ENCODE measurements around the gene PTTG1IP.

Gene PTTG1IP

DNA sequence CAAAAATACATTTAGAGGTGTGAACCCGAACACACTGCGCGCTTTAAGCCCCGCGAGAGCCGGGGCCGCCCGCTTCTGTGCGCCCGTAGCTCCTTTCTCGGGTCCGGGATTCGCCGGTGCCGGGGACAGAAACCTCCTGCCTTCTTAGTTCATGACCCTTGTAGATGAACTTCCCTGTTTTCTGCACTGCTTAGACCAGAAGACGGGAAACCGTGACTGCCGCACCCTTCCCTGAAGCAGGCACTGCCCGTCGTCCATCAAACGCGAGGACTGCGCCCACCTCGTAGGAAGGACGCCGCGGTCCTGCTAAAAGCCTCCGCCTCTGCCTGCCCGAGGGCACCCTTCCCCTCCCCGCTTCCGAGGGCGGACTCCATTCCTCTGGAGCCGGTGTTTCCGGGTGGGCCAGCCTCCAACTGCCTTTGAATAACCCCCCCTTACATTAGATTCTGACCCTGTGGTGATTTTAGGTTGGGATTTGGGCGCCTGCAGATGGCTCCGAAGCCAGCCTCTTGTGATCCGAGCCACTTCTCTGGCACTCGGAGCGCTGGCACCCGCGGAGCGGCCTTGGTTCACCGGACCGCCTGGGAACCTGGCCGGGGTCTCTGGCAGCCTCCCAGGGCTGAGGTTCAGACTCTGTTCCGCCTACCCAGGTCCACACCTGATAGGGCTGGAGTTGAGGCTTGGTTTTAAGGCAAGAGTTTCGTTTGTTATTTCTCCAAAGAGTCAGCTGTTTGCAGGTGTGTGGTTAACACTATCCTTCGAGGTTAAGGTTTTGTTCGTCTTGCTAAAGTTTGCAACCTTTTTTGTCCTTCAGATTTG, 1.2 kb upstream of the PTTG1IP start:
- TF ChIP-seq, protein P1, sequence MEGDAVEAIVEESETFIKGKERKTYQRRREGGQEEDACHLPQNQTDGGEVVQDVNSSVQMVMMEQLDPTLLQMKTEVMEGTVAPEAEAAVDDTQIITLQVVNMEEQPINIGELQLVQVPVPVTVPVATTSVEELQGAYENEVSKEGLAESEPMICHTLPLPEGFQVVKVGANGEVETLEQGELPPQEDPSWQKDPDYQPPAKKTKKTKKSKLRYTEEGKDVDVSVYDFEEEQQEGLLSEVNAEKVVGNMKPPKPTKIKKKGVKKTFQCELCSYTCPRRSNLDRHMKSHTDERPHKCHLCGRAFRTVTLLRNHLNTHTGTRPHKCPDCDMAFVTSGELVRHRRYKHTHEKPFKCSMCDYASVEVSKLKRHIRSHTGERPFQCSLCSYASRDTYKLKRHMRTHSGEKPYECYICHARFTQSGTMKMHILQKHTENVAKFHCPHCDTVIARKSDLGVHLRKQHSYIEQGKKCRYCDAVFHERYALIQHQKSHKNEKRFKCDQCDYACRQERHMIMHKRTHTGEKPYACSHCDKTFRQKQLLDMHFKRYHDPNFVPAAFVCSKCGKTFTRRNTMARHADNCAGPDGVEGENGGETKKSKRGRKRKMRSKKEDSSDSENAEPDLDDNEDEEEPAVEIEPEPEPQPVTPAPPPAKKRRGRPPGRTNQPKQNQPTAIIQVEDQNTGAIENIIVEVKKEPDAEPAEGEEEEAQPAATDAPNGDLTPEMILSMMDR (IDR thresholded peaks at IDR 0.05; ENCODE audit: extremely low read depth, missing control alignments) = no peak
- DNase-seq (ENCODE audit: low spot score) = no peak

GRCh38 chr21:44874240-44874496, 678 bp upstream of the PTTG1IP start:
- no peak for DNase-seq (ENCODE audit: low spot score)
- TF ChIP-seq, protein P1 (IDR thresholded peaks at IDR 0.05; ENCODE audit: extremely low read depth, missing control alignments) = no peak

- peak; percentile 51 for DNase-seq (ENCODE audit: low spot score)
- TF ChIP-seq, protein P1 (IDR thresholded peaks at IDR 0.05; ENCODE audit: extremely low read depth, missing control alignments) = no peak
These were observed 688 bp downstream of the PTTG1IP start for GRCh38 chr21:44872649-44873355.

GRCh38 chr21:44872323-44872648, 1.2 kb downstream of the PTTG1IP start:
- no peak for DNase-seq (ENCODE audit: low spot score)

DNA sequence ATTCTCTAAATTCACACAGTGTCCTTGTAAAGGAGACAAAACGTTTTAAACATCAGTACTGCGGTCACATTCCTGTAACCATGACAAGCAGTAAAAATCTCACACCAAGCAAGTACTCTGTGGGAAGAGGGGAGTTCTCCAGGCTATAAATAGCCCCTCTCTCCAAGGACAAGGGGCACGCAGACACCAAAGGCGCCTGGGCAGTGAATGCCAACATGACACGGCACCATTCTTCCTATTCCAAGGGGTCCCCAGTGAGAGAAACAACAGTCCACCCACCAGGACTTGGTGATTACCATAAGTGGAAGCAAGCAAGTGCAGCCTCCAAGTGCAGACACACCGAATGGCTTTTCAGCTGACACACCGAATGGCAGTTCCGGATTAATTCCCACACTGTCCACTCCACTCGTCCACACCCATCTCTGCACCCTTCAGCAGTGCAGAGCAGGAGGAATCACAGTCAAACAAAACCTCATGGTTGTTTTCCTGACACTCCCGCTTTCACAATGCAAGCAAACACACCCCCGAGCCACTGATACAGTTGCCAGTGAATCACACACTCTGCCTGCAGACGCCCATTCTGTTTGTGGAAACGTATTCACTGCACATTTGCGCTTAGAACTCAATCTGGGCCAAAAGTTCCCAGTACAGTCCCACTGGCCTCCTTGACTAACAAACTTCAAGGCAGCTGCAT, 1.8 kb downstream of the PTTG1IP start:
- TF ChIP-seq, protein P1 (IDR thresholded peaks at IDR 0.05; ENCODE audit: extremely low read depth, missing control alignments) = no peak
- DNase-seq (ENCODE audit: low spot score) = no peak

More at GRCh38 chr21:44872323-44872648, 1.2 kb downstream of the PTTG1IP start:
- TF ChIP-seq, protein P1 (IDR thresholded peaks at IDR 0.05; ENCODE audit: extremely low read depth, missing control alignments) = no peak

DNA sequence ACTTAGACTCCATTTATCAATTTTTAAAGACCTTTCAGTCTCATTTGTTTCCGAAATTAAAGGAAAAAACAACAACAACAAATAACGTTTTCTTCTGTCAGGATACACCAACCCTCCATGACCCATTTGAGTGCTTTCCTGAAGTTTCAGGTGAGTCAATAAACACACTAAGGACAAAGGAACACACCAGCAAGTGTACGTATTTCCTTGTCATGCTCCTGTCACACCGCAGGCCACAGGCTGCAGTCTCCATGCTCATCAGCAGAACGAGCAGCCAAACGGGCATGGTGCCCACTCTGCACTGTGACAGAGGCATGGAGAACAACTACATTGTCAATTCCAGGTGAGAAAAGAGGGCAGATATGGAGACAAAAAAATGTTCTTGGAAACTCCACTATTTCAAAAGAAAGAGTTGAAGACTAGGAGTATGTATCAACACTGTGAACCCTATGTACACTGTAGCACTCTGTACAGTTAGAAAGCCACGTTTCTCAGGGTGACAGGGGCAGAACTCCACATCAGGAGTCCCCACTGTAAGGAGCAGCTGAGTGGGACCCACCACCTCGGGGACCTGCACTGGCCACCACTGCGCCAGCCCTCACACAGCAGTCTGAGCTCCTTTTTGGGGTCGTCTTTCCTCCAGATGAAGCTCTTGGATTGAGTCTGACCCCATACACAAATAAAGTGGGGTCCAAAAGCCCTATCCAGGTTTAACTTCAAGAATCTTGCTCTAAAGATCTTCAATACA, 2.6 kb downstream of the PTTG1IP start:
- DNase-seq (ENCODE audit: low spot score) = no peak
- TF ChIP-seq, protein P1 (IDR thresholded peaks at IDR 0.05; ENCODE audit: extremely low read depth, missing control alignments) = no peak

Measured in GM20000 (cell line).